Skin epidermis (tissue), 12 donors: ENCODE measurements around the gene ADAMTSL2.

Experiments
- H3K27ac ChIP-seq, 21 experiments: fragments of 200-600 bp; sonication (generic) in 11 of 21; one replicate each; pipeline ENCODE4 v1.5.0; 2020; ENCODE audit warnings: mild to moderate bottlenecking in 3 of 21, inconsistent platforms in 2 of 21, moderate library complexity in 2 of 21
- H3K4me3 ChIP-seq, 7 experiments: fragments of 200-600 bp; sonication (generic) in 2 of 7; one replicate each; pipeline ENCODE4 v1.5.0; 2020; ENCODE audit warnings: inconsistent platforms in 2 of 7, mild to moderate bottlenecking in 2 of 7, moderate library complexity in 1 of 7

ADAMTSL2 gene

GRCh38 chr9:133515615-133516255, 18.8 kb upstream of the ADAMTSL2 start:
- Histone ChIP-seq H3K27ac (no peak overlapping the region), H3K4me3 (no peak overlapping the region)

DNA sequence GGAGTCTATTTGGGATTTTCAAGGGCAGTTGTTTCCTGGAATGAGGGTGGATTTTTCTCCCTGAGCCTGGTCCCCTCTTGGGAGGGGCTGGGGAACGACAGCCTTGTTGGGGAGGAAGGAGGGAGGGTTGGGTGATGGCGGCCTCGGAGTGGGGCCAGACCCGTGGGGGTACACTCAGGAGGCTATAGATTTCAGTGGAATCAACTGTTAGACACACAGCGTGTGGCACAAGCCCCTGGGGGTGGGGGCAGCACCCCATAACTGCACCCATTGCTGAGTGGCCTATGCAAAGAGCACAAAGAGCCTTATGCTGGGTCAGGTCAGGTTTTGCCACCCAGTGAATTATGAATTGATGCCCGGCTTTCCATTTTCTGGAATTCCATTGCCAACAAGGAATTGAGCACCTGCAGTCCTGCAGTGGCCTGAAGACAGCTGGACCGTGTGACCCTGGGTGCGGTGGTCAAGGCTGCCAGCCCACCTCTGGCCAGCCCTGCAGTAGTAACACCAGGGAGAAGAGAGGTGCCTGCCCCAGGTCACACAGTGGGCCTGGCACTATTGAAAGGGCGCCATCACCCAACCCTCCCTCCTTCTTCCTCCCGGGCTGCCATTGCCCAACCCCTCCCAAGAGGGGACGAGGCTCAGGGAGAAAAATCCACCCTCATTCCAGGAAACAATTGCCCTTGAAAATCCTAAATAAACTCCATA, 18.1 kb upstream of the ADAMTSL2 start:
- no peak overlapping the region for H3K27ac ChIP-seq
- H3K4me3 ChIP-seq: no peak overlapping the region

DNA sequence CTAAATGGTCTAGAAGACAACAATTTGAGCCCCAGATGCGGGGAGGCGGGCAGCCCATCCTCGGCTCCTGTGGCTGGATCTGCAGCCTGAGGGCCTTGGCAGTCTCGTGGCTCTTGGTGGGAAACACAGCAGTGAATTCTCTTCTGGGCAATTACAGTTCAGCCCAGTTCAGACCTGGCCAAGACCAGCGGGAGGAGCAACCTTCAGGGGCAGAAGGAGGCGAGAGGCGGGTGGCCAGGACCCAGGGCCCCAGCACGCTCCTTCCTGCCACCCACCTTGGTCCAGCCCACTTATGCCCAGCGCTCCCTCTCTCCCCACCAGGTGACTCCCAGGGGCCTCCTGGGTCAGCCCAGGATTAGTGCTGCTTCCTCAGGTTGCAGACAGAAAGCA, 17.5 kb upstream of the ADAMTSL2 start:
- Histone ChIP-seq H3K4me3 (no peak overlapping the region), H3K27ac (no peak overlapping the region)

- H3K4me3 ChIP-seq: no peak overlapping the region
These were observed 16.8 kb upstream of the ADAMTSL2 start for GRCh38 chr9:133517711-133518110.

GRCh38 chr9:133518200-133518599, 16.3 kb upstream of the ADAMTSL2 start:
- H3K4me3 ChIP-seq: no peak overlapping the region
- no peak overlapping the region for H3K27ac ChIP-seq

More at GRCh38 chr9:133517711-133518110, 16.8 kb upstream of the ADAMTSL2 start:
- no peak overlapping the region for H3K27ac ChIP-seq

DNA sequence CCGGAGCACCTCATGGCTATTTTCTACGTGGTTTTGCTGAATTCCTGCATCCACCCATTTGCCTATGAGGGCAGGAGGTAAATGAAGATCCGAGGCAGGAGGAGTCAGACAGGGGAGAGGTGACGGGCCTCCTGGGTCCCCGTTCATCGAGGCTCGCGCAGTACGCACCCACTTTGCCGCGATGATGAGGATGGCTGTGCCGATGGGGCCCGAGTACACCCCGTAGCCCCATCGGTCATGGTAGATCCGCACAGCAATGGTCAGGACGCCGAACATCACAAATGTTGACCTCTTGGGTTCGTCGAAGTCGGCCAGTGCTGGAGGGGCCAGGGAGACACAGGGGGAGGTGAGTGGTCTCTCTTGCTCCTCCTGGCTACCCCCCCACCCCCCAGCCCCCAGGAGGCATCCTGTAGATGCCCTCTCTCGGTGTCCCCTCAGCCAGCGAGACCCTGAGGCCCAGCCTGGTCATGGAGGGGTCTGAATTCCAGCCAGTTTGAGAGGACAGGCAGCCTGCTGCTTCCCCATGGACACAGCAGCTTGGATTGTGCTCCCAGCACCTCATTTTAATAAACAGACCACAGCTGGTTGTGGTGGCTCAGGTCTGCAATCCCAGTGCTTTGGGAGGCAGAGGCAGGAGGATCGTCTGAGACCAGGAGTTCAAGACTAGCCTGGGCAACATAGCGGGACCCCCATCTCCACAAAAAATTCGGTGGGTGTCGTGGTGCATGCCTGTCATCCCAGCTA, 15.6 kb upstream of the ADAMTSL2 start:
- H3K4me3 ChIP-seq: no peak overlapping the region
- no peak overlapping the region for H3K27ac ChIP-seq

GRCh38 chr9:133519693-133520092, 14.8 kb upstream of the ADAMTSL2 start:
- no peak overlapping the region for H3K4me3 ChIP-seq
- no peak overlapping the region for H3K27ac ChIP-seq

- no peak overlapping the region for H3K4me3 ChIP-seq
- no peak overlapping the region for H3K27ac ChIP-seq
These were observed 14.2 kb upstream of the ADAMTSL2 start for GRCh38 chr9:133520121-133520835.

DNA sequence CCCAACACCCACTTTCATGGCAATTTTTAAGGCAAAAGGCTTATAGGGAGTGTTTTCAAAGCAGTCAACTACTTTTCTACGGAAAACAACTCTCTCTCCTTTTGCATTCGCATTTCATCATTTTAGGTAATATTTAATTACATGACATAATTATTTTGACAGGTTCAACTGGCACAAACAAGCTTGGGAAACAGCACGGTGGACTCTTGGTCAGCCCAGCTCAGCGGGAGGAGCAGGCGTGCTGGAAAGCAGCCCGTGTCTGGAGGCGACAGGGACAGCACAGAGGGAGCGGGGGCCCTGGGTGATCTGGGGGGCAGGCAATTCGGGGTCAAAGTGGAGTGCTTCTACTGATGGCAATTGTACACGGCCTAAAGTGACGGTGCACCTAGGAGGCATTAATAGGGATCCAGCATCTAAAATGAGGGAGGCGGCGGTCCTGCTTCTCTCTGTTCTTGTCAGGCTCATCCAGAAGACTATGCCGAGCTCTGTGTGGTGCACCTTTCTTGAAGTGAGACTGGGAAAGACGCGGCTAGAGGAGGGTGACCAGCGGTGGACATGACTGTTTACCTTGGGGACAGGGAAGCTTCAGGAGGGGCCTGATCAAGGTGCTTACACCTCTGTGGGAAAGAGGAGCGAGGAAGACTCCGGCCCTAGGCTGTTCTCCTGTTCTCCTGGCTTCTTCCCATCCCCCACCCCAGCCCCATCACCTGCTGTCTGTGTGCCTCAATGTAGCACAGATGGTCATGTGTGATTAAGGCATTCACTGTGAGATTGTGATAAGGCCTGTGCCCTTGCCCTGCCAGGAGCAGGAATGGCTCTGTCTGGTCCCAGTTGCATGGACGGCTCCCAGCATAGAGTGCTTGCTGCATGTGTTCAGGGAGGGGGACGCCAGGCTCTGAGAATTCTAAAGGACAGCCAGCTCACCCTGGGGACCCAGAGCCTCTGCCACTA, 13.1 kb upstream of the ADAMTSL2 start:
- no peak overlapping the region for H3K4me3 ChIP-seq
- no peak overlapping the region for H3K27ac ChIP-seq

DNA sequence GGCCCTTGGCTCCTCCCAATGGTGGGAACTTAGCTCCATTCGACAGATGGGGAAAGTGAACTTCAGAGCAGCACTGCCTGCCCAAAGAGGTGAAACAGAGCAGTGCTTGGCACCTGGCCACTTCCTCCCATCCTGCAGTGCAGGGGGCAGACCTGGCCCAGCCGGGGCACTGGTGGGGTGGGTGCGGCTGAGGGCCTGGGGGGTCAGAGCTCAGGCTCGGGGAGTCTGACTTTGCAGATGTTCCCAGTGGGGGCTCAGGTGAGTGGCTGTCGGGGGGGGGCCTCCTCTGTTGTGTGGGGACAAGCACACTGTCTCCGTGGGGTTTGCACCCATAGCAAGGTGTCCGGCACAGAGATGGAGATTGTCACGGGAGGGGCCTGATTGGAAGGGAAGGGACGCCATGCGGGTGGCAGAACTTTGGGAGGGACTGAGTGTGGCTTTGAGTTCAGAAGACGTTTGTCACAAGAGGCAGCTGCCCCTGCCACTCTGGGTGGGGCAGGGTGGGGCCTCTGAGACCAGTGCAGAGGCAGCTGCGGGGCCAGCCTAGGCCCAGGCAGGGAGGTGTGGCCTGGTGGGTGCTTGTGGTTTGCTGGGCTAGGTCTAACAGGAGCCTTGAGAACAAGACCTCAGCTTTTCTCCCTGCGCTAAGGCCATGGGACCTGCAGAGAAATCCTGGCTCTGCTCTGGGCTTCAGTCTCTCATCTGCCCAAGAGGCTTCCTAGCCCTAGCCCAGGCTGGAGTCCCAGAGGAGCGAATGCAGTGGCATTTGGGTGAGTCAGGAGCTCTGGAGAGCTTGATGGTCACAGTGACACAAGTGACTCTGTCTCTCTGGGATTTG, 12.2 kb upstream of the ADAMTSL2 start:
- H3K4me3 ChIP-seq: no peak overlapping the region
- H3K27ac ChIP-seq: no peak overlapping the region

DNA sequence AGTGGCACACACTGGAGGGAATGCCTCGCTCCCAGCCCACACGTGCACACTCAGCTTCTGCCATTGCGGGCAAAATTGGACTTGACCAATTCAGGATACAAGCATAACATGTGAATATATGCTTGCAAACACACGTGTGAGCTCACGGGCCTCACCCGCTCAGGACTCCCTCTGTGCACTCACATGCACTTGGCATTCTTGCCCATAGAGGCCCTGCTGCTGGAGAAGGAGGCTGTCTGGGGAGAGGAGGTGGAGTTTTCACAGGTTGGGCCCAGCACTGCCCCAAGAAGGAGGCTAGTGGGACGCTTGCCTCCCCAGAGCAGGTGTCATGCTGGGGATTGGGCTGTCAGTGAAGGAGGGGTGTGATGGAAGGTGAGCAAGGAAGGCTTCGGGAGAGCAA, 11.4 kb upstream of the ADAMTSL2 start:
- Histone ChIP-seq H3K27ac (no peak overlapping the region), H3K4me3 (no peak overlapping the region)

DNA sequence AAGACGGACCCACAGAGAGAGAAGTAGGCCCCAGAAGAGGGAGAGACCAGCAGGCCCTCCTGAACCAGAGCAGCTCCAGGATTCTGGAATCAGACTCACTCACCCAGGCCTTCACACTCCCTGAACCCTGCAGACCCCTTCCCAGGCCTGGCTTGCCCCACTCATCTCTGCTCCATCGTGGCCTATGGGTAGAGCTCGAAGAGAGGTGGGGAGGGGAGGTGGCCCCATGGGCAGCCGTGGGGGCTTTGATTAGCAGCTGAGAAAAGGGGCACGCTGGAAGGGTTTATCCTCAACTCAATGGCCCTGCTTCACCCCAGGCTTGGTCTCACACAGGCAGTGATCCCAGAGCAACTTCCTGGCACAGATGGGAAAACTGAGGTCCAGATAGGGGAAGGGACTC, 10.4 kb upstream of the ADAMTSL2 start:
- H3K27ac ChIP-seq: no peak overlapping the region

DNA sequence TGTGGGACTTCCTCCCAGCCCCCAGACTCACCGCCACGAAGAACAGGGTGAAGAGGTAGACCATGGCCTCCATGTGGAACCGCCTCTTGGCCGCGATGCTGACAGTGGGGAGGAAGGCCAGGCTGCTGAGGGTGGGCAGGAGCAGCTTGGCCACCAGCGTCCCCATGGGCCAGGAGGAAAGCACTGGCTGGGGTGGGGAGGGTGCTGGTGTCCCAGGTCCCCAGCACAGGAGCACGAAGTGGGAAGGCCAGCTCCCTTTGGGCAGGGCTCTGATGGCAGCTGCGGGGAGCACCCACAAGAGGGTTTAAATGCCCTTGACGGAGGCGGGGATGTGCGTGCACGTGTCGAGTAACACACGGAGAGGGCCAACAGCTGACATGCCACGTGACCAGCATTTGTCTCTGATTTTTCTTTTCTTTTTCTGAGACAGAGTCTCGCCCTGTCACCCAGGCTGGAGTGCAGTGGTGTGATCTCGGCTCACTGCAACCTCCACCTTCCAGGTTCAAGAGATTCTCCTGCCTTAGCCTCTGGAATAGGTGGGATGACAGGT, 9.8 kb upstream of the ADAMTSL2 start, which contains the start of gene MYMK:
Gene MYMK, minus strand, starts transcription at position 281 of the 550 bp plus-strand sequence. Its CDS starts 115 bp downstream, at position 166.
- H3K27ac ChIP-seq: no peak within 1 kb of the TSS
- H3K4me3 ChIP-seq: no peak within 1 kb of the TSS

More for the DNA sequence above, 10.4 kb upstream of the ADAMTSL2 start:
- H3K4me3 ChIP-seq: no peak overlapping the region

DNA sequence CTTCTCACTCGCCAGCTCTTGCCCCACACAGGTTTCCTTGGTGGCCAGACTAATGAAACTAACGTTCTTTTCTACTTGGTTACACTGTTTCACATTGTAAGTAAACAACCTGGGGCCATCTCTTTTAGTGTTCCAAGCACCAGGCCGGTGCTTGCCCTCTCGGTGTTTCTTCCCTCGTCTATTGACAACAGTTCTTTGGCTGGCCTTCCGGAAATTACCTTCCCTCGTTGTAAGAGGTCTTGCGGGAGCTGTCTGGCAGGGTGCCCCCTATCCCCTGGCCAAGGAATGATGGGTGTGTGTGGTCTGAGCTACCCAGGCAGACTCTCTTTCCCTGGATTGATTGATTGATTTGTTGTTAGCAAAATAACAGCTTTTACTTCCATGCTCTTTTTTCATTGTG, 8.8 kb upstream of the ADAMTSL2 start:
- H3K4me3 ChIP-seq: no peak overlapping the region
- no peak overlapping the region for H3K27ac ChIP-seq

- Histone ChIP-seq H3K27ac (no peak overlapping the region), H3K4me3 (no peak overlapping the region)
These were observed 7.7 kb upstream of the ADAMTSL2 start for GRCh38 chr9:133526721-133527321.

DNA sequence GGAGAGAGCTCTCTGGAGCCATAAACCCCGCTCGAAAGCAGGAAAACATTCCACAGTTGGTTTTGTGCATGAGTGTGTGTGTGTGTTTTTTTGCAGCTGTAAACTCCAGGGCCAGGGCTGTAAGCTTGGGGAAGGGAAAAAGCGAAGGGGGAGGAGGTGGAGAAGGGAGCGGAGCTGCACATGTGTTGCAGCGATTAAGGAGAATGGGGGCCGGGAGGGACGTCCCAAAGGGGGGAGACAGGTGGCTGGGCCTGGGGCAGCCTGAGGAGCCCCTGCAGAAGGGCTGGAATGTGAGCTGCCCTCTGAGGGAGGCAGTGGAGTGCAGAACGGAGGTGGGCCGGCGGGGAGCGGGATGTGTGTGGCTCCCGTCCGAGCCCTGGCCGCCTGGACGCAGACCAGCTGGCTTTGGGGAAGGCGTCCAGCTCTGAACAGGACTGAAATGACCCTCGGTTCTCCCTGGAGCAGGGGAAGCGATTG, 7.0 kb upstream of the ADAMTSL2 start:
- no peak overlapping the region for H3K4me3 ChIP-seq
- H3K27ac ChIP-seq: no peak overlapping the region
